Coronary artery (tissue), 2 donors: ENCODE measurements around the gene HOXC6.

Experiments used
- DNase-seq: peaks from one replicate; pipeline ENCODE4 v3.0.0-alpha.2; 2017; ENCODE audit warnings: low spot score
- H3K27ac ChIP-seq, 2 donors: fragments of 200-600 bp; sonication (generic); one replicate each; pipeline ENCODE4 v1.5.1; 2016 to 2019
- H3K4me3 ChIP-seq: fragments of 200-600 bp; sonication (generic); 2 replicates; pipeline ENCODE4 v1.5.1; 2016; ENCODE audit warnings: mild to moderate bottlenecking, moderate library complexity
- CTCF ChIP-seq: fragments of 200-600 bp; sonication (generic); IDR thresholded peaks from one replicate; pipeline ENCODE4 v1.5.1; 2019; ENCODE audit warnings: antibody characterized with exemption

HOXC6 gene

DNA sequence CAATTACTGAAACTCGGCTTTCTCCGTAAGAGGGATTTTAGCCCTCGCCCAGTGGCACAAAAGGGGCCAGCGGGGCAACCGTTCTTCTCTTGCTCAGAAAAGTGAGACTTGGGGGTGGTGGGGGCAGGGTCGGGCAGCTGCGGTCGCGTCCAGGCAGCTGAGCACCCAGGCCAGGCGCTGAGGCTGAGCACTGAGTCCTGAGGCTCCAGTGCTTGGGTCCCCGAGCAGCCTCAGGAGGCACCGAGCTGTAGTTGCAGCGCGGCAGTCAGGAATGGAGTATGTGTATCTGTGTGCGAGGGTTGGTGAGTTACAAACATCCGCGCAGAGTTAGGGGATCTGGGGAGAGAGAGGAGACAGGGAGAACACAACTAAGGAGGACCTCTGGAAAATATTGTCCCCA, 4.1 kb upstream of the HOXC6 start:
- H3K4me3 ChIP-seq, result no peak overlapping the region
- DNase-seq, result no peak
- TF ChIP-seq CTCF, result no peak
- no peak overlapping the region for H3K27ac ChIP-seq

DNA sequence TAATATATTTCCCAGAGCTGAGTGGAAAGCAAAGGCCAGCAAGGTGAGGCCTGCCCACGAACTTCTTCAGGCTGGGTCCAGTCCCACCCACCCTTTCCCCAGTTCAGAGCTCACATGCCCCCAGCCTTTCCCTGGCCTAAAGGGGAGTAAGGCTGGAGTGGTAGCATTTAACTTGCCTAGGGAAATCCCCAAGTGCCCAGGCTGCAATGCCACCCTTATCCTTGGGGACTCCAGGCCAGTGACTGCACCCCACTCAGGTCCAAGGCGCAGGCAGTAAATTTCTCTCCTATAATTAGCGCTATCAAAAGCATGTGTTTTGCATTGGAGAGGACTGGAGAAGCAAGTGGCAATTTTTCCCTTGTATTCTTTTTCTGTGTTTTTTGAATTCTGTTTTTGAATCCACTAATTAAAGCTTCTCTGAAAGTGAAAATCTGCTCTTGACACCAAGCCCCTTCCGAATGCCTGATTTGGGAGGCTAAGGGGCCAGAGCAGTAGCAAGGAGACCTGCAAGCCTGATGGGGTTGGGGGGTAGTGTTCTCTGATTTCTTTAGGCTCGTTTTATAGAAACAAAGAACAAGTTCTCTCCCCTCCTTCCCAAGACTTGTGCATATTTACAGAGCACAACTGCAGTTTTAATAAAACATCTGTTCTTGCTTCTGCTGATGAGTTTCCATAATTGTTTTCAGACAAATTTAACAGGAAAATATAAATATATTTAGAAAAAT, 3.5 kb upstream of the HOXC6 start:
- DNase-seq, result no peak
- no peak for TF ChIP-seq CTCF
- Histone ChIP-seq H3K4me3 (no peak overlapping the region), H3K27ac (no peak overlapping the region)

DNA sequence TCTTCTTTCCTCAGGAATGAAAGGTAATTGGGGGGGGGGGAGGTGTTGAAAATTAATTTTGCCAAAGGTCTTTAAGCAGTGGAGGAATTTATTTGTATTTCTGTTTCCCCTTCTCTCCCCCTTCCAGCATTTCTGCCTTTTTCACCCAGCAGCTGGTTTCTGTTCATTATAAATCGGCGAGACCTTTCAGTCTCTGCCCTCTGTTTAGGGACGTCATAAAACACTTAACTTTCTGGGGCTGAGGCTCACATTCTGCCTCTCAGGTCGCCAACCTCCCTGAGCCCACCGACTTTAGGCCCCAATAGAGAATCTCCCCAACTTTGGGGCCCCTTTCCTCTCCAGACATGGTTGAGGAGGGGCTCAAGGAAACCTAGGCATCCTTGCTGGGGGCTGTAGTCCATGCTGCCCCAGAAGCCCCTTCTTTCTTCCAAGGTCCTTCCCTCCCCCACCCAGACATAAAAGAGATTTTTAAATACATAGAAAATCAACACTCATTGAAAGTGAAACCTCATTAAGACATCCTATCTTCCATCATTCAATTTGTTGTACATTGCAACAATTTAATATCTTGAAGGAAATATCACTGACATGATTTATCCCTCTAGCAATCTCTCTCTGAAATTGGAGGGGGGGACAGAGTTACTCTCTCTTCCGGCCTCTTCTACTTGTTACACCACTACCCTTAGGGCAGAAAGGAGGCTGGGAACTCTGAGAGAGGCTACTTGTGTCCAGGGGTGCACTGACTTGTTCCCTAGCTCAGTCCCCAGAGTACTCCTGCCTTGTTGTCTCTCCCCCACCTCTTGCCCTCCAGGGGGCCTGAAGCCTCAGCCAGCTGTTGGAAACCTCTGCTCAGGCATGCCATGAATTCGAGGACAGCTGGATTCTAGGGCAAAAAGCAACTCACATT, 2.5 kb upstream of the HOXC6 start:
- no peak overlapping the region for H3K27ac ChIP-seq
- H3K4me3 ChIP-seq, result no peak overlapping the region
- TF ChIP-seq CTCF, result no peak
- no peak for DNase-seq

DNA sequence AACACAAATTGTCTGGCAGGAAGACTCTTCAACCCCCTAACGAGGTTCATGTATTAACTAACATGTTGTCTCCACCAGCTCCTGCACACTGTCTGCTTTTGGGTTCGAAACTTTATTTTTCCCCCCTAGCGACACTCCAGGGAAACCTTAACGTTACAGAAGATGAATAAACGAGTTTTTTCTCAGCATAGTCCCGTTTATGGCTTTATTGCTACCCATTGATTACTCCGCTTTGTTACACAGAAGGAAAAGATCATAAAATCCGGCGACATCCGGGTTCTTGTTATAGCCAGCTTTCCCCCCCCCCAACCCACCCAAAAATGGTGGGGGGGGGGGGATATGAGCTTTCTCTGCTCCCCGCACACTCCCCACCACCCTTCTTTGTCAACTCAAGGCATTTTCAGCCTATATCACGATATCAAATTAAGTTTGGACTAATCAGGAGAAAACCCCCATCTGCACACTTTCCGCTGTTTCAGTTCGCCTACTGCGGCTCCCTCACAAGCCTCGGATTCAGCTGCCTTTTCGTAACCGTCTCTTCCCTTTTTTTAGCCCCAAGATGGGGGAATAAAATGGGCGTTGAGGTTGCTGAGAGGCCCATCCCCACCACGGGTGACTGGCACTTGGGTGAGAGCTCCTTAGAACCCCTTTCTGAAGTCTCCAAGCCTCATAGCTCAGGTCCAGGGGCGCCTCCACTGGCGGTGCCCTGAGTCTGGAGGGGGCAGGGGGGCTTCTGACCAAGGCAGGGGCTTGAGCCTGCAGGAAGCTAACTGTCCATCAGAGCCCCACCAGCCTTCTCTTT, 1.4 kb upstream of the HOXC6 start:
- no peak overlapping the region for H3K27ac ChIP-seq
- no peak for TF ChIP-seq CTCF
- H3K4me3 ChIP-seq, result no peak overlapping the region
- no peak for DNase-seq

GRCh38 chr12:54027442-54027786, 826 bp upstream of the HOXC6 start:
- no peak for DNase-seq
- no peak for TF ChIP-seq CTCF
- Histone ChIP-seq H3K27ac (no peak overlapping the region), H3K4me3 (no peak overlapping the region)

DNA sequence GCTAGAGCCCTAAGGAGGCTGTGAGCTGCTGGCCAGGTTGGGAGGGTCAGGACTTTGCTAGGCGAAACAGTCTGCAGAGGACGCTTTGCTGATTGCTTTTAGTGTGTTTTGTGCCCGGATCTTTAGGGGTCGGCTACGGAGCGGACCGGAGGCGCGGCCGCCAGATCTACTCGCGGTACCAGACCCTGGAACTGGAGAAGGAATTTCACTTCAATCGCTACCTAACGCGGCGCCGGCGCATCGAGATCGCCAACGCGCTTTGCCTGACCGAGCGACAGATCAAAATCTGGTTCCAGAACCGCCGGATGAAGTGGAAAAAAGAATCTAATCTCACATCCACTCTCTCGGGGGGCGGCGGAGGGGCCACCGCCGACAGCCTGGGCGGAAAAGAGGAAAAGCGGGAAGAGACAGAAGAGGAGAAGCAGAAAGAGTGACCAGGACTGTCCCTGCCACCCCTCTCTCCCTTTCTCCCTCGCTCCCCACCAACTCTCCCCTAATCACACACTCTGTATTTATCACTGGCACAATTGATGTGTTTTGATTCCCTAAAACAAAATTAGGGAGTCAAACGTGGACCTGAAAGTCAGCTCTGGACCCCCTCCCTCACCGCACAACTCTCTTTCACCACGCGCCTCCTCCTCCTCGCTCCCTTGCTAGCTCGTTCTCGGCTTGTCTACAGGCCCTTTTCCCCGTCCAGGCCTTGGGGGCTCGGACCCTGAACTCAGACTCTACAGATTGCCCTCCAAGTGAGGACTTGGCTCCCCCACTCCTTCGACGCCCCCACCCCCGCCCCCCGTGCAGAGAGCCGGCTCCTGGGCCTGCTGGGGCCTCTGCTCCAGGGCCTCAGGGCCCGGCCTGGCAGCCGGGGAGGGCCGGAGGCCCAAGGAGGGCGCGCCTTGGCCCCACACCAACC, 1.5 kb downstream of the HOXC6 start:
- TF ChIP-seq CTCF, result no peak
- no peak overlapping the region for H3K27ac ChIP-seq
- H3K4me3 ChIP-seq, result no peak overlapping the region
- no peak for DNase-seq
